Ovary (tissue), 9 donors: Measurements from ENCODE around the gene CYB5RL. TPM values are rescaled to one million over a fixed set of nuclear protein-coding genes. Genes with fewer than 3 reads are reported as not detected.

ENCODE experiments used
- DNase-seq, 5 donors: peaks; one replicate each; pipeline ENCODE4 v3.0.0-alpha.2; 2019 to 2020
- H3K27ac ChIP-seq, 2 donors: fragments of 200-600 bp; one replicate each; pipeline versions ENCODE4 v1.5.1 to v1.8.0; 2019 to 2022
- H3K27me3 ChIP-seq: fragments of 200-600 bp; one replicate; pipeline ENCODE4 v1.8.0; 2022
- H3K36me3 ChIP-seq: fragments of 200-600 bp; sonication (generic); one replicate; pipeline ENCODE4 v1.5.1; 2019
- H3K4me1 ChIP-seq: one replicate; pipeline ENCODE4 v1.8.1; 2013; ENCODE audit warnings: mild to moderate bottlenecking, moderate library complexity; ENCODE audit not compliant: insufficient read depth
- H3K4me3 ChIP-seq: fragments of 200-600 bp; sonication (generic); one replicate; pipeline ENCODE4 v1.5.1; 2017
- H3K9me3 ChIP-seq, 2 donors: fragments of 200-600 bp in 1 of 2; sonication (generic) in 1 of 2; one replicate each; pipeline versions ENCODE4 v1.5.1 to v1.8.1; 2013 to 2019; ENCODE audit warnings: mild to moderate bottlenecking in 1 of 2, moderate library complexity in 1 of 2
- EP300 ChIP-seq: sonication (generic); formaldehyde crosslinking; IDR thresholded peaks from one replicate; pipeline ENCODE4 v1.6.1; 2017; ENCODE audit warnings: antibody characterized with exemption
- POLR2A ChIP-seq: fragments of 450-650 bp; IDR thresholded peaks from one replicate; pipeline ENCODE4 v1.6.1; 2017; ENCODE audit warnings: antibody characterized with exemption, mild to moderate bottlenecking, moderate library complexity
- WGBS, 3 donors: extraction: QIAGEN DNeasy Blood & Tissue Kit in 1 of 3; methylation state at CpG; one replicate each; pipeline versions ENCODE4 v1.1.5 to v1.1.7; 2013 to 2017; 5-methylcytosine and 5-hydroxymethylcytosine counted together
- intact Hi-C, 4 donors: fragments of 100-400 bp; cut with DNase I; formaldehyde crosslinking; loops; one replicate each; pipeline versions ENCODE4 v1.11.0 to v1.15.1; 2022 to 2023
- polyA plus RNA-seq, 2 donors: library from polyadenylated mRNA; stranded (reverse); fragments of 200-250 nt in 1 of 2; fragments of 350-450 nt in 1 of 2; fragmentation: Illumina TruSeq in 1 of 2; extraction: RNeasy Lipid Tissue Mini Kit (QIAGEN cat#74804) in 1 of 2; gene quantifications; one replicate each; pipeline ENCODE4 v1.2.3, GENCODE V29; 2013 to 2014
- total RNA-seq, 7 donors: library from RNA; depleted of rRNA in 2 of 7; stranded (reverse); fragments of >200 nt in 2 of 7; fragmentation: NEBNext Ultra II Directional in 3 of 7; extraction: Animal tissue kit (Norgen Biotek cat#: 25700) in 3 of 7; gene quantifications; one replicate each; pipeline versions ENCODE4 v1.1.0 to v1.2.4, GENCODE V29; 2016 to 2023
- TF ChIP-seq, protein P1 (sequence below), 3 donors: fragments of 450-650 bp in 2 of 3; fragments of 200-600 bp in 1 of 3; IDR thresholded peaks; one replicate each; pipeline versions ENCODE4 v1.5.1 to v1.8.0; 2016 to 2022; ENCODE audit warnings: antibody characterized with exemption in 3 of 3, mild to moderate bottlenecking in 1 of 3
- donor health status: DM: no; HTN: no; CAD: no; lungs with moderate emphysema.
- donor health status: DM: no; HTN: no; CAD: no.
- donor health status: Bipolar disorder and iron deficiency.
- donor health status: DM: yes; HTN: yes; CAD: no.
- donor health status: DM: no; HTN: no; CAD: no.
- donor health status: DM: yes; HTN: yes; CAD: no.

The CYB5RL gene
- total and polyA plus RNA-seq, 9 donors, result 2.3 to 9.6 (median 7.4) TPM

DNA sequence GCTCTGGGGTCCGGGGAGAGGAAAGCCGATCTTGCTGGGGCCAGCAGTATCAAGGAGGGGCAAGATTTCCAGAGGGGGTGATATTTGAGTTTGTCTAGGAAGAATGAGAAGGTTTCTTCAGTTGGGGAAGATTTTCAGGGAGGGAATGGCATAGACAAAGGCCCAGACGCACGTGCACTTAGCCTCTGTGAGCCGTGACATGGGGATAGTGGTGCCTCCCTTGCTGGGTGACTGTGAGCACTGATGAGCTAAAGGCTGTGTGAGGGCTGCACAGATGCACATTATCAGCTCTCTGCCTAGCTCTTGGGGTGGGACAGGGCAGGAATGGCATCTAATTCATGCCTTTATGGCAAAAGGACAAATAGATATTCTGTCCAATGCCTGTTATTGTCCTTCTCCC, 48.8 kb downstream of the CYB5RL start:
- H3K27me3 ChIP-seq, result no peaks in the 10 kb centered on the region
- WGBS, 3 donors, result 89 to 92% (median 91%) methylated on average over 5 of the region's 5 CpGs
- no peak overlapping the region for H3K4me3 ChIP-seq
- intact Hi-C loops, result no loop called here
- no peak overlapping the region for H3K27ac ChIP-seq
- no peak for DNase-seq
- no peaks in the 10 kb centered on the region for H3K4me1 ChIP-seq
- H3K36me3 ChIP-seq, result no peaks in the 10 kb centered on the region
- no peaks in the 10 kb centered on the region for H3K9me3 ChIP-seq
- TF ChIP-seq, protein P1, sequence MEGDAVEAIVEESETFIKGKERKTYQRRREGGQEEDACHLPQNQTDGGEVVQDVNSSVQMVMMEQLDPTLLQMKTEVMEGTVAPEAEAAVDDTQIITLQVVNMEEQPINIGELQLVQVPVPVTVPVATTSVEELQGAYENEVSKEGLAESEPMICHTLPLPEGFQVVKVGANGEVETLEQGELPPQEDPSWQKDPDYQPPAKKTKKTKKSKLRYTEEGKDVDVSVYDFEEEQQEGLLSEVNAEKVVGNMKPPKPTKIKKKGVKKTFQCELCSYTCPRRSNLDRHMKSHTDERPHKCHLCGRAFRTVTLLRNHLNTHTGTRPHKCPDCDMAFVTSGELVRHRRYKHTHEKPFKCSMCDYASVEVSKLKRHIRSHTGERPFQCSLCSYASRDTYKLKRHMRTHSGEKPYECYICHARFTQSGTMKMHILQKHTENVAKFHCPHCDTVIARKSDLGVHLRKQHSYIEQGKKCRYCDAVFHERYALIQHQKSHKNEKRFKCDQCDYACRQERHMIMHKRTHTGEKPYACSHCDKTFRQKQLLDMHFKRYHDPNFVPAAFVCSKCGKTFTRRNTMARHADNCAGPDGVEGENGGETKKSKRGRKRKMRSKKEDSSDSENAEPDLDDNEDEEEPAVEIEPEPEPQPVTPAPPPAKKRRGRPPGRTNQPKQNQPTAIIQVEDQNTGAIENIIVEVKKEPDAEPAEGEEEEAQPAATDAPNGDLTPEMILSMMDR (IDR thresholded peaks at IDR 0.05), result no peak
- TF ChIP-seq POLR2A (no peak), EP300 (no peak)

Other genes starting within 250 kb of the CYB5RL start
- 10 to 100 TPM in 1 of 7 donors, 1 to 10 TPM in 2, under 1 TPM in 2, not detected in 2; 0.37 to 49.6 (median 1.2) TPM for gene LDLRAD1, start 181.8 kb downstream of the CYB5RL start, total RNA-seq
- under 1 TPM; 0.05 to 0.22 TPM for gene LDLRAD1, start 181.8 kb downstream of the CYB5RL start, polyA plus RNA-seq
- gene TMEM59, start 146.8 kb downstream of the CYB5RL start, total RNA-seq, result 100 to 1,000 TPM; 165 to 337 (median 268) TPM
- gene TMEM59, start 146.8 kb downstream of the CYB5RL start, polyA plus RNA-seq, result 100 to 1,000 TPM; 267 to 406 TPM
- 1 to 10 TPM; 1.8 to 4.7 (median 3.0) TPM for gene TCEANC2, start 146.4 kb downstream of the CYB5RL start, total RNA-seq
- gene TCEANC2, start 146.4 kb downstream of the CYB5RL start, polyA plus RNA-seq, result 1 to 10 TPM; 1.9 to 5.2 TPM
- gene CDCP2, start 47.0 kb downstream of the CYB5RL start, total RNA-seq, result under 1 TPM in 2 of 7 donors, not detected in 5; 0.15 to 0.34 TPM
- under 1 TPM in 1 of 2 donors, not detected in 1; 0.04 TPM for gene CDCP2, start 47.0 kb downstream of the CYB5RL start, polyA plus RNA-seq
- 10 to 100 TPM; 36.2 to 60.1 (median 47.9) TPM for gene MRPL37, start 137 bp upstream of the CYB5RL start, total RNA-seq
- 10 to 100 TPM; 43.3 to 86.6 TPM for gene MRPL37, start 137 bp upstream of the CYB5RL start, polyA plus RNA-seq
- 100 to 1,000 TPM in 5 of 7 donors, 10 to 100 TPM in 2; 41.2 to 247 (median 143) TPM for gene SSBP3, start 206.4 kb upstream of the CYB5RL start, total RNA-seq
- gene SSBP3, start 206.4 kb upstream of the CYB5RL start, polyA plus RNA-seq, result 100 to 1,000 TPM; 156 to 200 TPM